CD4-positive, alpha-beta memory T cell (primary cell): ENCODE measurements around the gene NUP214. TPM values are rescaled to one million over a fixed set of nuclear protein-coding genes. Genes with fewer than 3 reads are reported as not detected.
A peak's percentile ranks its signal among the peaks of the same experiment; 100 is the strongest.

ENCODE experiments used
- CTCF ChIA-PET: fragments of 350-600 bp; sonication (Branson Sonifier 250); formaldehyde crosslinking; loops from one replicate; lab custom pipeline; 2021; ENCODE audit warnings: inconsistent platforms; ENCODE audit not compliant: partially characterized antibody; lab: Charles Lee
- POLR2A ChIA-PET: fragments of 350-600 bp; sonication (Branson Sonifier 250); formaldehyde crosslinking; loops from one replicate; lab custom pipeline; 2021; ENCODE audit not compliant: partially characterized antibody; lab: Charles Lee
- DNase-seq, 5 donors: peaks; one replicate each; pipeline versions ENCODE4 v3.0.0 to v3.0.0-alpha.2; 2020 to 2022; ENCODE audit warnings: mixed read lengths in 1 of 5
- H3K27ac ChIP-seq: one replicate; pipeline ENCODE4 v1.7.0; 2013; ENCODE audit warnings: low read depth, low read length
- H3K27me3 ChIP-seq: 2 replicates; pipeline ENCODE4 v1.7.0; 2013; ENCODE audit warnings: mild to moderate bottlenecking, low read length, moderate library complexity; ENCODE audit not compliant: insufficient read depth
- H3K36me3 ChIP-seq: 2 replicates; pipeline ENCODE4 v1.7.0; 2013; ENCODE audit warnings: mild to moderate bottlenecking, low read length, moderate library complexity; ENCODE audit not compliant: insufficient read depth
- H3K4me1 ChIP-seq: 2 replicates; pipeline ENCODE4 v1.7.0; 2013; ENCODE audit warnings: mild to moderate bottlenecking, low read length, moderate library complexity; ENCODE audit not compliant: insufficient read depth
- H3K4me3 ChIP-seq, 2 donors: one replicate each; pipeline ENCODE4 v1.7.0; 2013; ENCODE audit warnings: low read length in 2 of 2, mild to moderate bottlenecking in 1 of 2
- H3K9me3 ChIP-seq, 2 donors: one replicate each; pipeline ENCODE4 v1.7.0; 2013; ENCODE audit warnings: low read length in 2 of 2, control low read depth in 1 of 2; ENCODE audit not compliant: control insufficient read depth in 1 of 2
- H3K27ac Mint-ChIP-seq, 7 donors: one replicate each; pipeline ENCODE4 v1.8.0; 2020 to 2021; ENCODE audit warnings: mixed read lengths in 7 of 7, mild to moderate bottlenecking in 6 of 7, inconsistent platforms in 3 of 7, moderate library complexity in 3 of 7
- H3K27me3 Mint-ChIP-seq, 2 donors: one replicate each; pipeline ENCODE4 v1.8.0; 2020 to 2021; ENCODE audit warnings: mixed read lengths in 2 of 2
- H3K36me3 Mint-ChIP-seq, 2 donors: one replicate each; pipeline ENCODE4 v1.8.0; 2020 to 2021; ENCODE audit warnings: mixed read lengths in 2 of 2, inconsistent platforms in 1 of 2, mild to moderate bottlenecking in 1 of 2
- H3K4me1 Mint-ChIP-seq, 4 donors: one replicate each; pipeline ENCODE4 v1.8.0; 2020 to 2021; ENCODE audit warnings: mixed read lengths in 4 of 4, mild to moderate bottlenecking in 1 of 4
- H3K4me3 Mint-ChIP-seq, 8 donors: one replicate each; pipeline ENCODE4 v1.8.0; 2020 to 2021; ENCODE audit warnings: mixed read lengths in 8 of 8, mild to moderate bottlenecking in 7 of 8, moderate library complexity in 6 of 8, inconsistent platforms in 3 of 8
- H3K9me3 Mint-ChIP-seq, 8 donors: one replicate each; pipeline ENCODE4 v1.8.0; 2020 to 2021; ENCODE audit warnings: mixed read lengths in 8 of 8, mild to moderate bottlenecking in 5 of 8, inconsistent platforms in 3 of 8, moderate library complexity in 1 of 8
- intact Hi-C: fragments of 100-400 bp; cut with micrococcal nuclease; formaldehyde crosslinking; loops from one replicate; pipeline ENCODE4 v1.15.1; 2023
- polyA plus RNA-seq, 2 donors: library from polyadenylated mRNA; unstranded; fragments of 300-500 nt; fragmentation: Illumina TruSeq; gene quantifications; one replicate each; pipeline ENCODE4 v1.2.3, GENCODE V29; 2021
- total RNA-seq, 2 experiments: library from RNA; stranded (reverse); gene quantifications; one replicate each; pipeline ENCODE4 v1.2.3, GENCODE V29; 2021

The NUP214 gene
- total and polyA plus RNA-seq, 4 experiments from 2014 or later, result 6.6 to 79.5 (median 47.2) TPM

- H3K4me1 ChIP-seq, result peaks cover 72% of the 10 kb centered on the region
- DNase-seq, result no peak
- intact Hi-C loops, result loop anchor here (10.0 kb wide), 2 partner anchors 417 to 477 kb away; no protein-coding TSS in a partner anchor
- Mint-ChIP-seq H3K4me3 (peak overlapping the region in 2 of 8 donors; percentile 57 to 76), H3K27me3 (no peaks in the 10 kb centered on the region), H3K9me3 (peaks cover 0 to 3% (median 0%) of the 10 kb centered on the region in 8 donors), H3K4me1 (peaks cover 29 to 81% (median 55%) of the 10 kb centered on the region in 4 donors), H3K36me3 (peaks cover 23 to 45% of the 10 kb centered on the region in 2 donors), H3K27ac (peak overlapping the region; percentile 90 to 100 (median 98))
- H3K36me3 ChIP-seq, result peaks cover 40% of the 10 kb centered on the region
- no peaks in the 10 kb centered on the region for H3K9me3 ChIP-seq
- H3K27me3 ChIP-seq, result no peaks in the 10 kb centered on the region
- ChIA-PET POLR2A (interaction anchor here (2.8 to 22.4 kb wide), 3 partner anchors 16 to 78 kb away, joined by 19 to 1324 read pairs (median 124); partner anchors contain the start of gene FAM78A), CTCF (interaction anchor here (1.3 to 11.0 kb wide), 2 partner anchors 13 to 20 kb away, joined by 5 to 188 read pairs; partner anchors contain the start of gene FAM78A)
- H3K27ac ChIP-seq, result no peak overlapping the region
- no peak overlapping the region for H3K4me3 ChIP-seq
Measured at GRCh38 chr9:131258186-131258585, 132.8 kb downstream of the NUP214 start.

DNA sequence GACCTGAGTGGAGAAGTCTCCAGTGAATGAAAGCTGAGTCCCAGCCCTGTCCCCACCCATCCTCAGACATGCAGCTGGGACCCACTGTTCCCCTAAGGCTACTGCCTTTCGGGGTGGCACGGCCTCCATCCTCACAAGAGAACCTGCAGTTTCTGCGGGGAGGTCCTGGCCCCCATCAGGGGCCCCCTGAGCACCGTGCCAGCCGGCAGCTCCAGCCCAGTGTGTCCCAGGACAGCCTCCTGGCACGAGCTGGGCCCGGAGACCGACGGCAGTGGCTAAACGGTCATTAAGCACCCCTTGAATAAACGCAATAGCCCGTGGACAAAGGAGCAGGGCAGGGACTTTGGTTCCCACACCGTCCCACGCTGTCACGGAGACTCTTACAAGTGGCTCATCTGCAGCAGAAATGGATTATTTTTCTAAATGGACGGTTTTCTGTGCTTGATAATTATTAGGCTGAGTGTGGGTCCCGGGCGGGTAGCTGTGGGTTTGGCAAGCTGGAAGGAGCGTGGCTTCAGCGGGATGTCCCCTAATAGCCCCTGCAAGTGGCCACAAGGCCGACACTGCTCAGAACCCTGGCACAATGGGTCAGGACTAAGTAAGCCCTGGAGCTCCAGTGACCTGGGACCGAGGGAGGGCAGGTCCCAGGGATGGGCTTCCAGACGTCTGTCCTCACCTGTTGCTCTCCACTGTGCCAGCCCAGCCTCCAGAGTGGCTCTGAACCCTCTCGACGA, 133.5 kb downstream of the NUP214 start:
- H3K27me3 Mint-ChIP-seq, result no peaks in the 10 kb centered on the region
- intact Hi-C loops, result loop anchor here (10.0 kb wide), 2 partner anchors 416 to 476 kb away; no protein-coding TSS in a partner anchor
- peaks cover 0 to 3% (median 0%) of the 10 kb centered on the region in 8 donors for H3K9me3 Mint-ChIP-seq
- H3K4me1 Mint-ChIP-seq, result peaks cover 32 to 81% (median 55%) of the 10 kb centered on the region in 4 donors
- H3K27ac Mint-ChIP-seq, result peak overlapping the region in 3 of 7 donors; percentile 46 to 98 (median 70)
- ChIA-PET POLR2A (interaction anchor here (7.4 to 22.4 kb wide), 2 partner anchors 16 to 23 kb away, joined by 124 to 1324 read pairs; partner anchors contain the start of gene FAM78A), CTCF (interaction anchor here (11.0 kb wide), 1 partner anchor 12 kb away, joined by 188 read pairs; the partner anchor contains the start of gene FAM78A)
- no peaks in the 10 kb centered on the region for H3K9me3 ChIP-seq
- H3K4me1 ChIP-seq, result peaks cover 69% of the 10 kb centered on the region
- H3K36me3 Mint-ChIP-seq, result peaks cover 23 to 50% of the 10 kb centered on the region in 2 donors
- H3K36me3 ChIP-seq, result peaks cover 40% of the 10 kb centered on the region
- H3K27me3 ChIP-seq, result no peaks in the 10 kb centered on the region
- no peak overlapping the region for H3K4me3 Mint-ChIP-seq
- DNase-seq, result no peak
- H3K27ac ChIP-seq, result no peak overlapping the region
- H3K4me3 ChIP-seq, result no peak overlapping the region

- Histone ChIP-seq H3K9me3 (no peaks in the 10 kb centered on the region), H3K4me3 (no peak overlapping the region), H3K36me3 (peaks cover 40% of the 10 kb centered on the region), H3K27ac (peak overlapping the region; percentile 20), H3K27me3 (no peaks in the 10 kb centered on the region), H3K4me1 (peaks cover 69% of the 10 kb centered on the region)
- intact Hi-C loops, result loop anchor here (10.0 kb wide), 2 partner anchors 415 to 475 kb away; no protein-coding TSS in a partner anchor
- peaks cover 32 to 81% (median 55%) of the 10 kb centered on the region in 4 donors for H3K4me1 Mint-ChIP-seq
- peak overlapping the region in 1 of 8 donors; percentile 9 for H3K4me3 Mint-ChIP-seq
- POLR2A ChIA-PET, result interaction anchor here (7.4 to 22.4 kb wide), 2 partner anchors 15 to 24 kb away, joined by 124 to 1324 read pairs; partner anchors contain the start of gene FAM78A
- H3K9me3 Mint-ChIP-seq, result peaks cover 0 to 3% (median 0%) of the 10 kb centered on the region in 8 donors
- H3K27ac Mint-ChIP-seq, result peak overlapping the region in 6 of 7 donors; percentile 55 to 98 (median 66)
- DNase-seq, result no peak
- H3K36me3 Mint-ChIP-seq, result peaks cover 26 to 56% of the 10 kb centered on the region in 2 donors
- H3K27me3 Mint-ChIP-seq, result no peaks in the 10 kb centered on the region
- CTCF ChIA-PET, result interaction anchor here (11.0 kb wide), 1 partner anchor 12 kb away, joined by 188 read pairs; the partner anchor contains the start of gene FAM78A
Measured at GRCh38 chr9:131259432-131259898, 134.1 kb downstream of the NUP214 start.

DNA sequence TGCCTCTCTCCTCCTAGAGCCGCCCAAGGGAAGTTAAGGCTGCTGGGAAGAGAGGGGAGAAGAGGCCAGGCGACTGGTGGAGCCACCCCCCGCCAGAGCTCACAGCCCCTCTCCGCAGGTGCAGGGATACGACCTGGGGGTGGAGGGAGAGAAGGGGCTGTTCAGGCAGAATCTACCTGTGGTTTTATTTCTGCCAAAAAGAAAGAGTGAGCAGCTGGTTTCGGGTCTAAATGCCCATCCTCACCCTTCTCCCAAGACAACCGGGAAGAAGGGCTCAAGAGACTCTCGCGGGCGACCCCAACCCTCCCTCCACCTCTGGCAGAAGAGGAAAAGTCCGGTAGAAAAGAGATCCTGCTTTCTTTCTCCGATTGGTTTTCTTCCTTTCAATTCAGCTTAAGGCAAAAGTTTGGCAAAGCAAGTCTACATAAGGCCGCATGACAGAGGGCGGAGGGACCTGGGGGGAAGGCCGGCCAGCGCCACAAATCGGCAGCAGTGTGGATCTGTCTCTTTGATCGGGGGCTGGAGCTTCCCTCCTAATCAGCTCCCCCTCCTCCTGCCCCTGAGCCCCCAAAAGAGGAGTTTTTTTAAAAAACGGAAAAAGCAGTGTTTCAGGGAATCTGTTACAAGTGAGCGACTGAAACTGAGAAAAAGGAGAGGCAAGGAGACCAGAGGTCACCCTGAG, 134.7 kb downstream of the NUP214 start:
- no peak overlapping the region for H3K4me3 ChIP-seq
- Mint-ChIP-seq H3K27me3 (no peaks in the 10 kb centered on the region), H3K4me3 (peak overlapping the region in 1 of 8 donors; percentile 9), H3K36me3 (peaks cover 27 to 61% of the 10 kb centered on the region in 2 donors), H3K9me3 (peaks cover 0 to 3% (median 0%) of the 10 kb centered on the region in 8 donors), H3K4me1 (peaks cover 31 to 81% (median 55%) of the 10 kb centered on the region in 4 donors), H3K27ac (peak overlapping the region in 5 of 7 donors; percentile 55 to 98 (median 74))
- H3K4me1 ChIP-seq, result peaks cover 69% of the 10 kb centered on the region
- POLR2A ChIA-PET, result interaction anchor here (1.6 to 22.4 kb wide), 3 partner anchors 8 to 24 kb away, joined by 6 to 1324 read pairs (median 124); partner anchors contain the start of gene FAM78A
- CTCF ChIA-PET, result interaction anchor here (11.0 kb wide), 1 partner anchor 11 kb away, joined by 188 read pairs; the partner anchor contains the start of gene FAM78A
- H3K27me3 ChIP-seq, result no peaks in the 10 kb centered on the region
- peaks cover 40% of the 10 kb centered on the region for H3K36me3 ChIP-seq
- no peaks in the 10 kb centered on the region for H3K9me3 ChIP-seq
- intact Hi-C loops, result loop anchor here (10.0 kb wide), 2 partner anchors 415 to 475 kb away; no protein-coding TSS in a partner anchor
- peak overlapping the region; percentile 20 for H3K27ac ChIP-seq
- no peak for DNase-seq

GRCh38 chr9:131260751-131261452, 135.5 kb downstream of the NUP214 start:
- ChIA-PET POLR2A (interaction anchor here (1.6 to 22.4 kb wide), 3 partner anchors 9 to 25 kb away, joined by 6 to 1324 read pairs (median 124); partner anchors contain the start of gene FAM78A), CTCF (interaction anchor here (1.8 kb wide), 1 partner anchor 13 kb away, joined by 7 read pairs; no protein-coding TSS in a partner anchor)
- Histone ChIP-seq H3K4me3 (no peak overlapping the region), H3K4me1 (peaks cover 69% of the 10 kb centered on the region), H3K9me3 (no peaks in the 10 kb centered on the region), H3K27ac (no peak overlapping the region), H3K27me3 (no peaks in the 10 kb centered on the region), H3K36me3 (peaks cover 45% of the 10 kb centered on the region)
- no peaks in the 10 kb centered on the region for H3K27me3 Mint-ChIP-seq
- DNase-seq, result peak in 1 of 5 donors; percentile 30
- H3K36me3 Mint-ChIP-seq, result peaks cover 27 to 61% of the 10 kb centered on the region in 2 donors
- intact Hi-C loops, result no loop called here
- peaks cover 0 to 3% (median 0%) of the 10 kb centered on the region in 8 donors for H3K9me3 Mint-ChIP-seq
- peak overlapping the region in 6 of 7 donors; percentile 50 to 98 (median 77) for H3K27ac Mint-ChIP-seq
- H3K4me3 Mint-ChIP-seq, result no peak overlapping the region
- peaks cover 31 to 81% (median 55%) of the 10 kb centered on the region in 4 donors for H3K4me1 Mint-ChIP-seq
